GM23338 (cell line): ENCODE results near the gene ACOX3.

Experiments used
- CREB1 ChIP-seq: fragments of 250-450 bp; sonication (Bioruptor Pico); IDR thresholded peaks from 2 replicates; pipeline ENCODE4 v1.5.0; 2020; ENCODE audit warnings: low read depth, mild to moderate bottlenecking, moderate library complexity
- CTCF ChIP-seq, 2 experiments: fragments of 200-600 bp in 1 of 2; sonication (generic) in 1 of 2; conservative IDR thresholded peaks; 2 replicates each; pipeline versions ENCODE4 v1.5.1 to v1.6.1; 2016 to 2017; ENCODE audit warnings: antibody characterized with exemption in 2 of 2, low read depth in 2 of 2, mild to moderate bottlenecking in 2 of 2, moderate library complexity in 1 of 2
- EZH2 ChIP-seq: fragments of 200-600 bp; sonication (generic); IDR thresholded peaks from one replicate; pipeline ENCODE4 v1.8.0; 2017; ENCODE audit warnings: antibody characterized with exemption, mild to moderate bottlenecking, low read depth; ENCODE audit not compliant: unreplicated experiment
- EZH2phosphoT487 ChIP-seq: fragments of 200-600 bp; sonication (generic); IDR thresholded peaks from one replicate; pipeline ENCODE4 v1.8.1; 2018; ENCODE audit warnings: antibody characterized with exemption; ENCODE audit not compliant: unreplicated experiment
- POLR2AphosphoS5 ChIP-seq: IDR thresholded peaks from 2 replicates; pipeline ENCODE4 v1.6.1; 2016; ENCODE audit warnings: antibody characterized with exemption, low read depth
- TF ChIP-seq, protein P1 (sequence below): IDR thresholded peaks from one replicate; pipeline ENCODE4 v1.6.1; 2018; ENCODE audit warnings: antibody characterized with exemption; ENCODE audit not compliant: unreplicated experiment

GRCh38 chr4:8326206-8326605 lies 114.3 kb downstream of the ACOX3 start:
- TF ChIP-seq CTCF (conservative IDR thresholded peaks at IDR 0.05; ENCODE audit: low read depth in 2 of 2) (no peak), EZH2 (no peak), EZH2phosphoT487 (no peak), POLR2AphosphoS5 (no peak), CREB1 (CRISPR knock-in tag) (no peak)
- TF ChIP-seq, protein P1, sequence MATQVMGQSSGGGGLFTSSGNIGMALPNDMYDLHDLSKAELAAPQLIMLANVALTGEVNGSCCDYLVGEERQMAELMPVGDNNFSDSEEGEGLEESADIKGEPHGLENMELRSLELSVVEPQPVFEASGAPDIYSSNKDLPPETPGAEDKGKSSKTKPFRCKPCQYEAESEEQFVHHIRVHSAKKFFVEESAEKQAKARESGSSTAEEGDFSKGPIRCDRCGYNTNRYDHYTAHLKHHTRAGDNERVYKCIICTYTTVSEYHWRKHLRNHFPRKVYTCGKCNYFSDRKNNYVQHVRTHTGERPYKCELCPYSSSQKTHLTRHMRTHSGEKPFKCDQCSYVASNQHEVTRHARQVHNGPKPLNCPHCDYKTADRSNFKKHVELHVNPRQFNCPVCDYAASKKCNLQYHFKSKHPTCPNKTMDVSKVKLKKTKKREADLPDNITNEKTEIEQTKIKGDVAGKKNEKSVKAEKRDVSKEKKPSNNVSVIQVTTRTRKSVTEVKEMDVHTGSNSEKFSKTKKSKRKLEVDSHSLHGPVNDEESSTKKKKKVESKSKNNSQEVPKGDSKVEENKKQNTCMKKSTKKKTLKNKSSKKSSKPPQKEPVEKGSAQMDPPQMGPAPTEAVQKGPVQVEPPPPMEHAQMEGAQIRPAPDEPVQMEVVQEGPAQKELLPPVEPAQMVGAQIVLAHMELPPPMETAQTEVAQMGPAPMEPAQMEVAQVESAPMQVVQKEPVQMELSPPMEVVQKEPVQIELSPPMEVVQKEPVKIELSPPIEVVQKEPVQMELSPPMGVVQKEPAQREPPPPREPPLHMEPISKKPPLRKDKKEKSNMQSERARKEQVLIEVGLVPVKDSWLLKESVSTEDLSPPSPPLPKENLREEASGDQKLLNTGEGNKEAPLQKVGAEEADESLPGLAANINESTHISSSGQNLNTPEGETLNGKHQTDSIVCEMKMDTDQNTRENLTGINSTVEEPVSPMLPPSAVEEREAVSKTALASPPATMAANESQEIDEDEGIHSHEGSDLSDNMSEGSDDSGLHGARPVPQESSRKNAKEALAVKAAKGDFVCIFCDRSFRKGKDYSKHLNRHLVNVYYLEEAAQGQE: no peak
